Gastroesophageal sphincter (tissue), 3 donors: ENCODE data around the gene CDCA5.

Experiments used
- CTCF ChIP-seq, 4 experiments: fragments of 200-600 bp in 2 of 4; fragments of 450-650 bp in 2 of 4; sonication (generic) in 1 of 4; IDR thresholded peaks; one replicate each; pipeline ENCODE4 v1.5.1; 2017 to 2019; ENCODE audit warnings: antibody characterized with exemption in 4 of 4, mild to moderate bottlenecking in 2 of 4, moderate library complexity in 2 of 4
- EP300 ChIP-seq: sonication (generic); formaldehyde crosslinking; IDR thresholded peaks from one replicate; pipeline ENCODE4 v1.6.1; 2017; ENCODE audit warnings: antibody characterized with exemption, mild to moderate bottlenecking
- POLR2A ChIP-seq, 2 donors: fragments of 450-650 bp; IDR thresholded peaks; one replicate each; pipeline ENCODE4 v1.6.1; 2017; ENCODE audit warnings: antibody characterized with exemption in 2 of 2, mild to moderate bottlenecking in 2 of 2, moderate library complexity in 1 of 2
- POLR2AphosphoS5 ChIP-seq: sonication (generic); formaldehyde crosslinking; IDR thresholded peaks from one replicate; pipeline ENCODE4 v1.6.1; 2017; ENCODE audit warnings: antibody characterized with exemption

- TF ChIP-seq CTCF (IDR thresholded peaks at IDR 0.05) (no peak), POLR2A (IDR thresholded peaks at IDR 0.05) (no peak), EP300 (no peak), POLR2AphosphoS5 (no peak)
These were observed 47.6 kb upstream of the CDCA5 start for GRCh38 chr11:65131417-65131776.
